Esophagus muscularis mucosa (tissue), 3 donors: ENCODE results near the gene ISOC2.

Experiments
- CTCF ChIP-seq, 3 experiments: fragments of 200-600 bp in 2 of 3; fragments of 450-650 bp in 1 of 3; sonication (generic) in 2 of 3; IDR thresholded peaks; one replicate each; pipeline ENCODE4 v1.5.1; 2017 to 2019; ENCODE audit warnings: antibody characterized with exemption in 3 of 3, mild to moderate bottlenecking in 2 of 3, moderate library complexity in 1 of 3
- POLR2AphosphoS5 ChIP-seq, 2 donors: sonication (generic); formaldehyde crosslinking; IDR thresholded peaks; one replicate each; pipeline ENCODE4 v1.6.1; 2017; ENCODE audit warnings: antibody characterized with exemption in 2 of 2

DNA sequence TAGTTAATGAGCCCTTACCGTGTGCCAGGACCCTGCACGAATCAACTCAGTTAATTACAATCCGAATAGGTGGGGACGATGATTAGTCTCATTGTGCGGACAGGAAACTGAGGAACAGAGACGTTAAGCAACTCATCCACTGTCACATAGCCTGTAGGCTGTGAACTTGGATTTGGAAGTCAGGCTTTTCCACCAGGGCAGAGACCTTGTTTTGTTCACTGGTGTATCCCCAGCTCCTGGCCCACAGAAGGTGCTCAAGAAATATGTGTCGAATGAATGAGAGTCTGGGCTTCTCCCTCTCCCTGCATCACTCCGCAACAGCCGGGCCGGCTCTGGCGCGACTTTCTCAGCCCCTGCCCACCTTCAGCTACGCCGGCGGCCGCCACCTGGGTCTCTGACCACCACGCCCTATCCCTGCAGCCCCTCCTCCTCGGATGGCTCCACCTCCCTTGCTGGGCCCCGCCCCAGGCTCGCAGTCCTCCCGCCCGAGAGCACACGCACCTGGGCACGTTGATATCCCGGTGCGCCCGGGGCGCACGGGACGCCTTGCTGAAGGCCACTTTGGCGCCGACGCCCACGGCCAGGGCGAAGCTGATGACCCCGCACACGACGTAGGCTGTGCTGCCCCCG lies 19.6 kb downstream of the ISOC2 start:
- TF ChIP-seq POLR2AphosphoS5 (IDR thresholded peaks at IDR 0.05): no peak
- no peak for TF ChIP-seq CTCF (IDR thresholded peaks at IDR 0.05)
